ENCODE measurements around the gene GPRIN3. TPM values are rescaled to one million over a fixed set of nuclear protein-coding genes. Genes with fewer than 3 reads are reported as not detected.

The GPRIN3 gene
- total RNA-seq, 4 donors from 2014 or later, result 2.4 to 4.3 (median 2.7) TPM

GRCh38 chr4:89193843-89194242 lies 113.8 kb downstream of the GPRIN3 start:
- H3K27me3 ChIP-seq, result peaks cover 5% of the 10 kb centered on the region
- no peak overlapping the region for H3K27ac ChIP-seq
- H3K4me3 ChIP-seq, result no peak overlapping the region
- 37 to 39% methylated on average over 3 of the region's 3 CpGs for WGBS, 2 donors (ENCODE audit: low coverage in 1 of 2)
- TF ChIP-seq CTCF (IDR thresholded peaks at IDR 0.05), result no peak
- TF ChIP-seq POLR2AphosphoS5 (IDR thresholded peaks at IDR 0.05), result no peak
- TF ChIP-seq EP300 (IDR thresholded peaks at IDR 0.05), result no peak
- no peak for TF ChIP-seq POLR2A (IDR thresholded peaks at IDR 0.05)
- no peaks in the 10 kb centered on the region for H3K4me1 ChIP-seq
- no peaks in the 10 kb centered on the region for H3K9me3 ChIP-seq
- H3K36me3 ChIP-seq, result no peaks in the 10 kb centered on the region
- no peak for ATAC-seq

Other genes starting within 250 kb of the GPRIN3 start
- 1 to 10 TPM; 1.2 to 4.5 (median 2.9) TPM for gene TIGD2, start 196.3 kb downstream of the GPRIN3 start, total RNA-seq